NCI-H460 (cell line): ENCODE results near the gene GP5. TPM values are rescaled to one million over a fixed set of nuclear protein-coding genes. Genes with fewer than 3 reads are reported as not detected.

Experiments used
- DNase-seq: peaks from one replicate; pipeline ENCODE4 v3.0.0-alpha.2; 2016; ENCODE audit warnings: low read depth; ENCODE audit errors: extremely low read depth
- polyA plus RNA-seq: library from polyadenylated mRNA; depleted of rRNA; stranded (reverse); fragments of >200 nt; gene quantifications from 2 replicates; pipeline ENCODE4 v1.2.3, GENCODE V29; 2014; cell fraction: nucleus; rRNA removed
- total RNA-seq: library from RNA; depleted of rRNA; stranded (reverse); fragments of >200 nt; shearing (Covaris generic); gene quantifications from 2 replicates; pipeline ENCODE4 v1.2.3, GENCODE V29; 2014; rRNA removed

The GP5 gene, protein sequence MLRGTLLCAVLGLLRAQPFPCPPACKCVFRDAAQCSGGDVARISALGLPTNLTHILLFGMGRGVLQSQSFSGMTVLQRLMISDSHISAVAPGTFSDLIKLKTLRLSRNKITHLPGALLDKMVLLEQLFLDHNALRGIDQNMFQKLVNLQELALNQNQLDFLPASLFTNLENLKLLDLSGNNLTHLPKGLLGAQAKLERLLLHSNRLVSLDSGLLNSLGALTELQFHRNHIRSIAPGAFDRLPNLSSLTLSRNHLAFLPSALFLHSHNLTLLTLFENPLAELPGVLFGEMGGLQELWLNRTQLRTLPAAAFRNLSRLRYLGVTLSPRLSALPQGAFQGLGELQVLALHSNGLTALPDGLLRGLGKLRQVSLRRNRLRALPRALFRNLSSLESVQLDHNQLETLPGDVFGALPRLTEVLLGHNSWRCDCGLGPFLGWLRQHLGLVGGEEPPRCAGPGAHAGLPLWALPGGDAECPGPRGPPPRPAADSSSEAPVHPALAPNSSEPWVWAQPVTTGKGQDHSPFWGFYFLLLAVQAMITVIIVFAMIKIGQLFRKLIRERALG
- not detected in 2 replicates for total RNA-seq
- not detected in 2 replicates for polyA plus RNA-seq

DNA sequence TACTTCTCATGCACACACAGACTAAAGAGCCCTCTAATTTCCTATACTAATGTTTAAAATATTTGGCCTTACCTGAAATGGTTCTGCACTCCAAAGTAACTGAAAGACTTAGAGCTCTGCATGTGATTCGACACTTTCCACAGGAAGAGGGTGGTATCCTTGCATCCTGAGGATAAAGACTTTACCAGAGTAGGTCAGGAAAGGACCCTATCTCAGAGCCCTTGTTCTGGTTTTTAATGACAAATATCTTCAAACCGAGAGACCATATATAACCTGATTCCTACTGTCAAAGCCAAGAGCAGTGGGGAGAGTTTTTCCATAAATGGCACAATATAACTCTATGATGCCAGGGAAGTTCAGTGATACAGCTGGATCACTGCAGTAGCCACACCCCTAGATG, at the start of gene GP5:
Gene GP5, minus strand, starts transcription at position 101 of the 400 bp plus-strand sequence. CDS start 984 bp downstream, outside the sequence.
- no peak for DNase-seq

DNA sequence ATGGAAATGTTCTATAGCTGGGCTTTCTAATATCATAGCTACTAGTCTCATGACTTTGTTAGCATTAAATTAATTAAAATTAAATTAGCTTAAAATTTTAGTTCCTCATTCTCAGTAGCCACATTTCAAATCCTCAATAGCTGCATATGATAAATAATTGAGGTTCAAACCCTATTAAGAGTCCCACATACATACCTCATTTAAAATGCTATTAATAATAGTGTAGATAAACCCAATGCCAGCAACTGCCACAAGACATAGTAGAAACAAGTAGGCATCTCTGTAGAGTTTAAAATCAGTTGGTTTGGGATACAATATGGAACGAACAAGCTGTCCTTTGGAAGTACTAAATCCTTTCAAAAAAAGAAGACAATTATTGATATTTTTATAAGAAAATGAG, 48.6 kb upstream of the GP5 start:
- DNase-seq: no peak

DNA sequence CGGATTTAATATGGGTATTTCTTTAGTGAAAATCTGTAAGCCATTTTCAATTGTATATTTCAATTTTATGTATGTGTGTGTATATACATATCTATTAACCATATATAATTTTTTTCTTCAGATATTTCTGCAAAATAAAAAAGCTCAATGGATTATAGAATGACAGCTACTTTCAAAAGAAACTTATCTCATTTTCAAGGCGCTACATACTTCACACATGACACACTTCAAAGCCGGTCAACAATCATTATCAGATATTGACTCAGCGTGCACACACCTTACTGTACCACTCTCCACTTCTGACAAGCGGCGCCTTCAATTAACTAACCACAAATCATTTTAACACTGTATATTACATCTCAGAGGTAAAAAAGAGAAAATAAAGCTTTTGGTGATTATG, 48.1 kb upstream of the GP5 start:
- no peak for DNase-seq

DNA sequence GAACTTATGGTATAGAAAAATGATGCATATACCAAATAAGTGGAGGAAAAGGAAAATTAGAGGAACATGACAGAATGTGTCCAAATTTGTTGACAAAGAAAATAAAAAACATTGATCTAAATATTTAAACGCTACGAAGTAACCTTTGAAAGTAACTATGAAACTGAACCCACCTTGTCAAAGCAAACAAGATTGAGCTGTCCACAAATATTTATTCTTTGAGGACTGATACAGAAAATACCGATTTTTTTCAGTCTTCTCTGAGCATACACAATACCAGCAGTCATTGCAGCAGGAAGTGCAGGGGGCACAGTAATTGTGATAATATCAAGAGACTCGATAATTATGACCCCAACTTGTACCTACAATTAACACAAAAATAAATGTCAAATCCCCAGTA, 47.7 kb upstream of the GP5 start:
- no peak for DNase-seq

DNA sequence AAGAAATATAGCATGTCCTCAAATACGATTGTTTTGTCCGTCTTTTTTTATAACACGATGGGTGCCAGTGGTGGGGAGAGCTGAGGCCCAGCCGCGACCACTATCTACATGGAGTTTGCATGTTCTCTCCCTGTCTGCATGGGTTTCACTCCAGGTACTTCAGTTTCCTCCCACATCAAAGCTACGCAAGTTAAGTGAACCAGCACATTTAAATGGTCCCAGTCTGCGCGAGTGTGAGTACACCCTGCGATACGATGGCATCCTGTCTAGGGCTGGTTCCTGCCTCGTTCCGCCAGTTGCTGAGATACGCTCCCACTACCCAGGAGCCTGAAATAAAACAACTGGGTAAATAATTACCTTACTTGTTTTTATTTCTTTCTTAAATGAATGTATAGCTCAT, 47.1 kb upstream of the GP5 start:
- no peak for DNase-seq

DNA sequence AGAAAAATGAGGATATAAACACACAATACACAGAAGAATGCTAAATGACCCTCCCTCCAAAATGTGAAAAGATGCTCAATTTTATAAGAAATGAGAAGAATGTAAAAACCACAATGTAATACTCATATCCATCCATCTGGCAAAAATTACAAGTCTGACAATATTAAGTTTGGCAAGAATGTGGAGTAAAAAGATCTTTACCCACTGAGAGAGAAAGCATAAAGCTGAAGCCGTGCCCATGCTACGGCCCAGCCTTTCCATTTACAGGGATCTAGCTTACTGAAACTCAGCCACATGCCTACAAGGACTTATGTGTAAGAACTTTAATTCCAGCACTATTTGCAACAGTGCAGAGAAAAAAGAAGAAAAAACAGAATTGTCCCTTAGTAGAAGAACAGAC, 44.8 kb upstream of the GP5 start:
- DNase-seq: no peak

DNA sequence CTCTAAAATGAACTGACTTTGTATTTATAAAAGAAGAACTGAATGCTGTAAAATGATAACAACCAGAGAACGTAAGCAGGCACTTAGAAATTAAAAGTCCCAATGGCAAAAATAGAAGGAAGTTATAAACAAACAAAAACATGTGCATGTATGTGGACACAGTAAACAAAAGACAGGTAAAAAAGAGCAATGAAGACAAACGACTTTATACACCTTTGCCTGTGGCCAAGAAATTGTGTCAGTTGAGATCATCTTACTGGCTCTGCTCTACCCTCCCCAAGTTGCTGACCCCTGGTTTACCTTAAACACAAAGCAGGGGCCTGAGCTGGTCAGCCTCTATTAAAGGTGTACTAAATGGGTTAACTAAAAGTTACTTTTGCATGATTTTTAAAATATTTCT, 41.7 kb upstream of the GP5 start:
- DNase-seq: no peak

DNA sequence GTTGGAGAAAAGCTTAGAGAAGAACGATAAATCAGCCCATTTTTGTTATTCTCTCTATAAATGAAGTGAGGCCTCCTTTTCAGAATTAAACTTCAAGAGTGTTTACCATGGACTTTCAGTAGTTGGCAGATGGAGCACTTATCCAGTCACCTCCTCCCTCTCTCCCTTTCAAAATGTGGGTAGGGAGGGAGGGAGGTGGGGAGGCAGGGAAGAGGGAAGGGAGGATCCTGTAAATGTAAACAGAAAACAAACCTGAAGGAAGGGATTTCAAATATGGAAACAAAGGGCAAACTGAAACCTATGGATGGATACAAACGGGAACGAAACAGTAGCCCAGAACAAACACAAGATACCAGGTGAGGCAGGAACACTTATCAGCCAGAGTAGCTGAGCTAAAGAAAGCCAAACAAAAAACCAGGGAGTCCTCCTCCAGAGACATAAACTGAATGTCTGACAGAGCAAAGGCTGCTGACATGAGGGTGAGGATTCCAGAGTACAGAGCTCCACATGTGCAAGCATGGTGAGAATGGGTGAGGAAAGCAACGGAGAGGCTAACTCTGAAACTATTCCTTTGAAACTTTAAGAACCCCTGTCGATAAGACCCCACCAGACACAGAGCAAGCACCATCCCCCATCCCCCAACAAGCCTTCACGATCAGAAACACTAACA, 41.0 kb upstream of the GP5 start:
- DNase-seq: no peak

DNA sequence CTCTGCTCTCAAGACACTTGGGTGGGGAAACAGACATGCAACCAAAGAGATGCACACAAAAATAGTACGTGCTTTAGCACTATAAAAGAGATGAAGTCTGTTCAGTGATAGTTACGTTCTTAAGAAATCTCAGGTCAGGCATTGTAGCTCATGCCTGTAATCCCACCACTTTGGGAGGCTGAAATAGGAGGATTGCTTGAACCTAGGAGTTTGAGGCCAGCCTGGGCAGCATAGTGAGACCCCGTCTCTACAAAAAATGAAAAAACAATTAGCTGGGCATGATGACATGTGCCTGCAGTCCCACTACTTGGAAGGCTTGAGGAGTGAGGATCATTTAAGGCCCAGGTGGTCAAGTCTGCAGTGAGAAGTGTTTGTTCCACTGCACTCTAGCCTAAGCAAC, 35.4 kb upstream of the GP5 start:
- DNase-seq: no peak

DNA sequence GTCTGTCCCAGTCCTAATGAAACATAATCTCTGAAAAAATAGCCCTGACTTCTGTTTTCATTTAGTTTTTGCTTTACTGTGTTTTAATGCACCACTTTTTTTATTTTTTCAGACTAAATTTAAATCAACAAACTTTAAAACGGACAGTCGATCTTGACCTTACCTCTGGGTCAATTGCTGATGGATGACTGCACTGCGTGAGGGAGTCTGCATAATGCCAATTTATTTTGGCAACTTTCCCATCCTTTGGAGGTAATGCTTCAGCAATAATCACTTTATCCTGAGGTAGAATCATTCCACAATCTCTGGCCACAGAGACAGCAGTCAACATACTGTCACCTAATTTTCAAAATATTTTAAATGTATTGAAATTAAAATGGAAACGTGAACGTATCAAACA, 32.5 kb upstream of the GP5 start:
- DNase-seq: no peak

DNA sequence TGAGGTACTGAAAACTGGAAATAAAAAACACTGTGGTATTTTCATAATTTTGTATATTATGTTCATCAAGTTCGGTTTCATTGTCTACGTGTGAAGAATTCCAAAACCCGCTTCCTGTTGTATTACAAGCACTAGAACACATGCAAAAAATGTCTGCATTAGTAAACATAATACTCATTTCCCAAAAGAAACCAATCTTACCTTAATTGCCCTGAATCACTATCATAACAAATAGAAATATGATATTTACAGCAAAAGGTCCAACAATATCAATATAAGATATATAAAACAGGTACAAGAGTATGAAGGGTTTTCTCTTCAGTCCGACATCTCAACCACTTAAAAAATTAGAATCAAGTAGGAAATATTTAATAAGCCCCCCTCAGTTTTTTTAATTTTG, 26.3 kb upstream of the GP5 start:
- no peak for DNase-seq

DNA sequence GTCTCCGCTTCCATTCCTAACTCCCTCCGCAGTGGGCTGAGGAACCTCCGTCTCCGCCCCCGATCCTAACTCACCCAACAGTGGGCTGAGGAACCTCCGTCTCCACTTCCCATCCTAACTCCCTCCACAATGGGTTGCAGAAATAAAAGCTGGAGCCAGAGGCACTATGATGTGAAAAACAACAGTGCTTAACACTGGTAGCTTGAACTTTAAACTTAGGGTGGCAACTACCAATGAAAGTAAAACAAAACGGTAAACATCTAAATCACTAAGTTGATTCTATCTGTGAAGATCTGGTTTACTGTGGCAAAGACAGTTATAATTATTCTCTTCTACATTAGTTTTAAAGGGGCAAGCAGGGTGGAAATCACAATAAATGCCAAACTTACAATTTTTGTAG, 25.9 kb upstream of the GP5 start:
- no peak for DNase-seq

DNA sequence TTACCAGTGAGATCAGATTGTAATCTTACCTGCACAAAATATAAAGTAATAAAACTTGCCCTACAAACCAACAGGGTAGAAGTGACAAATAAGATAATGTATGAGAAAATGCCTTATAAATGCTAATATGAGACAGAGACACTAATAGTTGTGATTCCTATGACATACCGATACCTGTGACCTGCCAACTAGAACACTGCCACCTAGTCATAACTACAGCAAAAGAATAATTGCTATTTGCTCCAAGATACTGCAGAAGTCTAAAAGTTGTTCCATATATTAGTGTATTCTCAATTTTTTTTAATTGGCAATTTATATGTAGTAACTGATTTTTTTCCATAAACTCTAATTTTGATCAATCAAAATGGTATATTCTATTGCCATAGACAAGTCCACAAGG, 25.3 kb upstream of the GP5 start:
- no peak for DNase-seq

DNA sequence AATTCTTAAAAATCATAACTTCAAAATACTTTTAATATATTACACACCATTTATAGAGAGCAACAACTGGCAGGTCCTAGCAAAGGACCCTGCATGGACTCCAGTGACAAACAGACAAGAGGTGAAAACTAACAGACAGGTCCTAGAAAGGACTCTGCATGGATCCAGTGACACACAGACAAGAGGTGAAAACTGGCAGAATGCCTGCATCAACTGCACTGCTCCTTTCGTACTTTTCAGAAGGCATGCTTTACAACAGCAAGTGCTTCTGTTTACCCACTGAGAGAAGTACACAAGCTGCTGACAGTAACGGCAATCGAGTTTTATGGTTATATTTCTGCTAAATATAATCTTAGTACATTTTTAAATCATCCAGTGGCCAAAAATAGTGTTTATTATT, 24.3 kb upstream of the GP5 start:
- DNase-seq: no peak

DNA sequence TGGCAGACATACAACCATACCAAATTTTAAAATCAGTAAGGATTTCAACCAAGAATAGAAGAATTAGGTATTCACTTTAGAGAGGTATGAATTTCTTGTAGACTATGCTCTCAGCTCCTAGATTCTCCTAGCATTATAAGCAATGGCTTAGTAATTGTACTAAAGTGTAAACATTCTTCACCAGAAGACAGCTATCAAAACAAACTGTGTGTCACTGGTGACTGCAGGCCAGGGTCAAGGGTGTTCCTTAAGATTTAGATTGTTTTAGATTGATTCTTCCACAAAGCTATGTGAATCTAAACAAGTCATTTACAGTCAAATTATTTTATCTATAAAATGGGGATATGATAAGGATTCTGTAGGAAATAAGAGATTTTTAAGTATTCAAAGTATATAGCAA, 23.1 kb upstream of the GP5 start:
- DNase-seq: no peak

DNA sequence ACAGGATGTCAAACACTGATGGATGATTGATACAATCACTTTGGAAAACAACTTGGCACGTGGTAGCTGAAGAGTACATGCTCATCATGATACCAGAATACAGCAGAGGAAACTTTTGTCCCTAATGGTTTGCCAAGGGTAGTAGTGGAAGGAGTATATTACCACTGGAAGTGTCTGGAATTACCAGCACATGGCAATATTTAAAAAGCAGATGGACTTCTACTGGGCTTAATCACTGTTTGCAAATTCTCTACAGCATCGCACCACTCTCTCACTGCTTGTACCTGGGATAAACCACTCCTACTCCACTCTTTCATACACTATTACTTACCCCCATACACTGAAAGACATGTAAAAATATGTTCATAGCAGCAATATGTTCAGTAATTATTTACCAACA, 19.6 kb upstream of the GP5 start:
- DNase-seq: no peak

DNA sequence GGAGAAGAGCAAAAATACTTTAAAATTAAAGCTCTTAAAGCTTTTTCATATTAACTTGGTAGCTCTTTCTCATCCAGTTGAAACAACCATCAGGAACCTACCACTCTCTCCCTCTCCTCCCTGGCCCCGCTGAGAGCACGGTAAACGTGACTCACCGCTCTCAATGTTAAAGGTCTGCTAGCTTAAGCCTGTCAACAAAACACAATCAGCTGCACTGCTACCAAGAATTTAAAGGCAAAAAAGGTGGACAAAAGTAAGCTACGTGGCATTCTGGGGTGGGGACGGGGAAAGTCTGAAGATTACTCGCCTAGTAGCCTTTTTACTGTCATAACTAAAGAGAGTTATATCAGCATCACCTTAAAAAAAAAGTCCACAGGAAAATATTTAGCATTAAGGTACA, 8.4 kb upstream of the GP5 start:
- DNase-seq: no peak

DNA sequence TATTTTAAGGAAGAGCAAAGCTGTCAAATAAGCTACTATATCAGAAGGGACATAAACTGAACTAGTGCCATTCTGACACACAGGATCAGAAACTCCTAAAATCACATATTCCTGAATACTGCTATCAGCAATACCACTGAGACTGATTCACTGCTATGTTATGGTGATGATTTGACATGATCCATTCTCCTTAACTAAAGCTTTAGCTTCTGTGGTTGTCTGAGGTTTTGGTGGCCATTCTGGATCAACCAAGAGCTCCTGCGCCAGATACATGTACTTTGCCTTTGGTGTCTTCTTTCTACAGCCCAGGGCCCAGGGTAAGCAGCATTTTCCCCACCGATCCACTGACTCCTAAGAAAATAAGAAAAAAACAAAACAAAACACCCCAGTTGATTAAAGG, 6.7 kb upstream of the GP5 start:
- DNase-seq: no peak

DNA sequence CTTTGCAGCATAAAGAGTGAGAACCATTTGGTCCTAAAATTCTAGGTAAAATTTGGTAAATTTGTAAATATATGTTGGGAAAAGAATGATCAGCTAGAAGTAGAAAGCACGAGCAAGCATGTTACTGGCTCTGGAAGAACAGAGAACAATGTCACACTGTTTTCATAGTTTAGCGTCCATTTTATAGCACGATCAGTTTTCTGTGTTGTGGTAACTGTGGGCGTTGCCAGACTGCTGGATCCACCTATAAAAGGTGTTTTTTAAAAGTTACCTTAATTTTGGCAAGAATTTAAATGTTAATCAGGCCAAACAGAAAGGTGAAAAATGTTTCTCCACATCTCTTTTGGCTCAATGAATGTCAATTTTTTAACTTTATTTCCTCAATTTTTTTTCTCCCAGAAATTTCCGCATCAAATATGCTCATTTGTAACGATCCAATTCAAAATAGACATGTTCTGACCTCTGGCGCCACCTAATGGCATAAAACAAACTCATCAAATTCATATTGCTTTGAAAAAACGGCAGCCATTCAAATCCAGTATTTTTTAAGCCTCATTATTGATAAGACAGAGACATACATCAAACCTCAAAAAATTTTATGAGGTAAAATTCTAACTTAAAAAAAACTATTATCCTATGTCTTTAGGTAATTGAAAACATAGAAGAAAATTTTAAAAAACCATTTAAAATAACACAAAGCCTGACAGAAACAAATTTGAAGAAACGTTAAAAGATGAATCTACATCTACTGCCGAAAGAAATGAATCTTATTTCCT, 5.5 kb upstream of the GP5 start:
- DNase-seq: peak; percentile 49

DNA sequence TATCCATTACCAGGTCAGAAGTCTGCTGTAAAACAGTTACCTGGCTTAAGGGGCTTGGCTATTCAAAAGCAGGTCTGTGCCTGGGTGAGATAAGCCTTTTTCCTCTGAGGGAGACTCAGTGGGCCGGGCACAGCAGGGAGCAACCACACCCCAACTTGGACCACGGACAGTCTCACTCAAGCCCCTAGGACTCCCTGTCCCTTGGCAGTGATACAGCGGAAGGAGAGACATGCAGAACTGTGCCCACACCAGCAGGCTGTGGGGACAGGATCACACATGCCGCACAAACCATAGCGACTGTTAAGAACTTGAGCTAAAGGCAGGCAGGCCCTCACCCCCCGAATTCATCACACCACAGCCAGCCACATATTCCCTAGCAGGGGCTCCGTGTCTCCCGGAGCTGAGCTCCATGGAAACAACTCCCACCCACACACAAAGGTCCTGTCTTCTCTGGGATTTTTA, 2.8 kb upstream of the GP5 start:
- no peak for DNase-seq

DNA sequence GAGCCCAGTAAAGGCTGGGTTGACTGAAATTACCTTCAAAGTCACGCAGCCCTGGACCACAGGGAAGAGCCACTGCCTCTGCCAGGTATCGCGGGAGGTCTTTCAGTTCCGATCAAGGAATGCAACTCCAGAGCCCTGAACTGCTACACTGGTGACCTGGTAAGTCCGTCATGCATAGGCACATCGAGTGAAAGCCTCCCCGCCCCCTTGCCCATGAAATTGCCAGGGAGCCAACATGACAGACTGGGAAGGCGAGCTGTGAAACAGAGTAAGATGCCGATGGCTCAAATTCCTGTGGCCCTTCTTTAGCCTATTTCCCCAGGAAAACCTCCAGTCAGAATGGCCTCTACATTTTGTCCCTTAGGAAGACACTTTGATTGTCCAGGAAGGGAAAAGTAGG, 2.3 kb upstream of the GP5 start:
- no peak for DNase-seq
